ENCODE measurements around the gene THRB. TPM values are rescaled to one million over a fixed set of nuclear protein-coding genes. Genes with fewer than 3 reads are reported as not detected.

The THRB gene
- total and polyA plus RNA-seq, 11 donors = 4.8 to 28.5 (median 21.0) TPM

DNA sequence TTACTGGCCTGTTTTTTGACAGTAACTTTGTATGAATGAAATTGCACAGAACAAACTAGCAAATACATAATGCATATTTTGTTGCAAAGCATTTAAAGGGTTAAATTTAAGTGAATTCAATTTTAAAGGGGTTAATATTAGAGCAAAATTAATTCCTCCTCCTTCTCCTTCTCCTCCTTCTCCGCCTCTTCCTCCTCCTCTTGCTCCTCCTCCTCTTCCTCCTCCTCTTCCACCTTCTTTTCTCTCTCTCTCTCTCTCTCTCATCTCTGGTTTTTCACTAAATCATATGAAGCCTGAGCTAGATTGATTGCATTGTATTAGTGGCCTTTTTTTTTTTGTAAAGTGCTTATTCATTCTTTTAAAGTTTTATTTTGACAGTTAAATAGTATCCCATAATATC lies 154.5 kb downstream of the THRB start:
- TF ChIP-seq, protein P1, sequence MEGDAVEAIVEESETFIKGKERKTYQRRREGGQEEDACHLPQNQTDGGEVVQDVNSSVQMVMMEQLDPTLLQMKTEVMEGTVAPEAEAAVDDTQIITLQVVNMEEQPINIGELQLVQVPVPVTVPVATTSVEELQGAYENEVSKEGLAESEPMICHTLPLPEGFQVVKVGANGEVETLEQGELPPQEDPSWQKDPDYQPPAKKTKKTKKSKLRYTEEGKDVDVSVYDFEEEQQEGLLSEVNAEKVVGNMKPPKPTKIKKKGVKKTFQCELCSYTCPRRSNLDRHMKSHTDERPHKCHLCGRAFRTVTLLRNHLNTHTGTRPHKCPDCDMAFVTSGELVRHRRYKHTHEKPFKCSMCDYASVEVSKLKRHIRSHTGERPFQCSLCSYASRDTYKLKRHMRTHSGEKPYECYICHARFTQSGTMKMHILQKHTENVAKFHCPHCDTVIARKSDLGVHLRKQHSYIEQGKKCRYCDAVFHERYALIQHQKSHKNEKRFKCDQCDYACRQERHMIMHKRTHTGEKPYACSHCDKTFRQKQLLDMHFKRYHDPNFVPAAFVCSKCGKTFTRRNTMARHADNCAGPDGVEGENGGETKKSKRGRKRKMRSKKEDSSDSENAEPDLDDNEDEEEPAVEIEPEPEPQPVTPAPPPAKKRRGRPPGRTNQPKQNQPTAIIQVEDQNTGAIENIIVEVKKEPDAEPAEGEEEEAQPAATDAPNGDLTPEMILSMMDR (IDR thresholded peaks at IDR 0.05) = no peak
- no peak for TF ChIP-seq POLR2A (IDR thresholded peaks at IDR 0.05)
- H3K36me3 ChIP-seq = peaks cover 0 to 8% (median 0%) of the 10 kb centered on the region in 9 donors
- no peak overlapping the region for H3K4me3 ChIP-seq
- WGBS, 4 donors = 74 to 88% (median 85%) methylated on average over 1 of the region's 1 CpG
- DNase-seq = no peak
- no peak overlapping the region for H3K27ac ChIP-seq
- peaks cover 0 to 40% (median 7%) of the 10 kb centered on the region in 12 donors for H3K4me1 ChIP-seq
- no peaks in the 10 kb centered on the region for H3K27me3 ChIP-seq
- intact Hi-C loops (cut with DNase I) = no loop called here
- no peaks in the 10 kb centered on the region for H3K9me3 ChIP-seq
- ATAC-seq = no peak

DNA sequence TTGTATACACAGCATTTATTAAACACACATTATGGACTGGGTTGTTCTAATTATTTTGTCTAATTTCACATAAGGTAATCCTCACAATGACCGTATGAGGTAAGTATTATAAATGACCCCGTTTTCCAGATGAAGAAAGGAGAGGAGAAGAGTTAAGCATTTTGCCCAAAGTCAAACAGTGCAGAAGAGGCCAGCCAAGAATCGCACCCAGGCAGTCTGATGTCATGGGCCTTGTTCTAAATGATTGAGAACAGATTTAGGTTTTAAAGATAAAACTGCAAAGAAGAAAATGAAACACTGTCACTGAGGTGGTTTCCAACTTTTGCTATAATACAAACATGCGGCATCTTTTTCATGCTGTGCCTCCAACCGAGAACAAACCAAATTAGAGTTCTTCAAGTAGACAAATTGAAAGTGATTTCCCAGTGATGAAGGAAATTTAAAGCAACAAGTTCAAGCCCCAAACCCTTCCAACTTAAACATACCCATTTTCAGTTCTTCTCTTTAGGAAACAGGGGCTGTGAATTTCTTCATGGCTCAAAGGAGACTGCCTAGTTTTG lies 155.3 kb downstream of the THRB start:
- H3K4me3 ChIP-seq = no peak overlapping the region
- peak in 2 of 4 donors; percentile 32 to 46 for ATAC-seq
- H3K27ac ChIP-seq = no peak overlapping the region
- intact Hi-C loops (cut with DNase I) = loop anchor here in 1 of 10 donors (10.0 kb wide), 1 partner anchor 55 kb away; no protein-coding TSS in a partner anchor
- DNase-seq = no peak
- TF ChIP-seq, protein P1 (IDR thresholded peaks at IDR 0.05) = no peak
- no peak for TF ChIP-seq POLR2A (IDR thresholded peaks at IDR 0.05)
- H3K36me3 ChIP-seq = peaks cover 0 to 14% (median 0%) of the 10 kb centered on the region in 9 donors
- no peaks in the 10 kb centered on the region for H3K27me3 ChIP-seq
- no peaks in the 10 kb centered on the region for H3K9me3 ChIP-seq
- peaks cover 0 to 32% (median 7%) of the 10 kb centered on the region in 12 donors for H3K4me1 ChIP-seq
- WGBS, 4 donors = 63 to 70% (median 68%) methylated on average over 5 of the region's 5 CpGs

DNA sequence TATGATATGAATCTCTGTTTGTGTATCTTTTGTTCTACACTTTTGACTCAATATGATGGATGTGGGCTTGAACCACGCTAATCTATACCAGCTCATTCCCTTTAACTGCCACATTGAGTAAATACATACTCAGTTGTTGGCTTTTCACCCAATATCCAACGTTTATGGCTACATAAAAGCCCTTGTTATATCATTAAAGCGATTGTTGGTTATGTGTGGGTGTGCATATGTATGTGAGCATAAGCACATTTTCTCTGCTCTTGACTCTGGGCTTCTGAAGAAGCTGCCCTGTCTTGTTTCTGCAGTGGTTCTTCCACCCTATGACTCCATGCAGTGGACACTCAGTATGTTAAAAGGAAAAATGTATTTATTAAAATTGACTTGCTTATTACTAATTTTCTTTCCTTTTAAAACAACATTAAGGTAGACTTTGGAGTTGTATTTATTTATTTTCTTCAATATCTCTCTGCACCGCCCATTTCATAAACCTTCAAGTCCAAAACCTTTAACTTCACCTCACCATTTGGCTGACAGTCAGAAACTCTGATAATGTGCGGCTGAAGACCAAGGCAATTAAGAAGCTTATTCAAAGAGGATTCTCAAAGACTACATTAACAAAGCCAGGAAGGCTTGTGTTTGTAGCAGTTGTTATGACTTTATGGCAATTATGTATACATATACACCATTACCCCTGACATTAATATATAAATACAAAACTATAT lies 156.1 kb downstream of the THRB start:
- peaks cover 0 to 14% (median 0%) of the 10 kb centered on the region in 9 donors for H3K36me3 ChIP-seq
- H3K9me3 ChIP-seq = no peaks in the 10 kb centered on the region
- no peak overlapping the region for H3K27ac ChIP-seq
- H3K4me3 ChIP-seq = no peak overlapping the region
- DNase-seq = no peak
- 64 to 75% (median 73%) methylated on average over 5 of the region's 5 CpGs for WGBS, 4 donors
- TF ChIP-seq, protein P1 (IDR thresholded peaks at IDR 0.05) = no peak
- TF ChIP-seq POLR2A (IDR thresholded peaks at IDR 0.05) = no peak
- peaks cover 0 to 32% (median 7%) of the 10 kb centered on the region in 12 donors for H3K4me1 ChIP-seq
- no peaks in the 10 kb centered on the region for H3K27me3 ChIP-seq
- intact Hi-C loops (cut with DNase I) = loop anchor here in 1 of 10 donors (10.0 kb wide), 1 partner anchor 56 kb away; no protein-coding TSS in a partner anchor
- ATAC-seq = no peak

GRCh38 chr3:24336101-24336500 lies 158.5 kb downstream of the THRB start:
- TF ChIP-seq, protein P1 (IDR thresholded peaks at IDR 0.05) = no peak
- no peak for TF ChIP-seq POLR2A (IDR thresholded peaks at IDR 0.05)
- no peak for DNase-seq
- no peak overlapping the region for H3K4me3 ChIP-seq
- H3K36me3 ChIP-seq = peaks cover 0 to 20% (median 0%) of the 10 kb centered on the region in 9 donors
- no peak overlapping the region for H3K27ac ChIP-seq
- intact Hi-C loops (cut with DNase I) = loop anchor here in 1 of 10 donors (10.0 kb wide), 1 partner anchor 59 kb away; no protein-coding TSS in a partner anchor
- no peak for ATAC-seq
- H3K9me3 ChIP-seq = no peaks in the 10 kb centered on the region
- H3K4me1 ChIP-seq = peaks cover 0 to 32% (median 7%) of the 10 kb centered on the region in 12 donors
- WGBS, 4 donors = 69 to 75% (median 73%) methylated on average over 3 of the region's 3 CpGs
- H3K27me3 ChIP-seq = no peaks in the 10 kb centered on the region

All from heart left ventricle (tissue), 16 donors.